GM18873 (cell line): ENCODE results near the gene CHD9.
A peak's percentile ranks its signal among the peaks of the same experiment; 100 is the strongest.

Source experiments
- ATAC-seq: cut with Tn5 transposase; IDR thresholded peaks from one replicate; pipeline ENCODE4 v1.9.1; 2021; ENCODE audit warnings: mild to moderate bottlenecking, moderate library complexity, moderate number of reproducible peaks; ENCODE audit not compliant: unreplicated experiment, low FRiP score

The CHD9 gene

GRCh38 chr16:53187775-53188174 lies 133.0 kb downstream of the CHD9 start:
- no peak for ATAC-seq

- ATAC-seq = no peak
Measured at GRCh38 chr16:53191413-53191812, 136.6 kb downstream of the CHD9 start.

- ATAC-seq = no peak
Measured at GRCh38 chr16:53198933-53199332, 144.1 kb downstream of the CHD9 start.

GRCh38 chr16:53201900-53202299 lies 147.1 kb downstream of the CHD9 start:
- no peak for ATAC-seq

GRCh38 chr16:53202398-53202797 lies 147.6 kb downstream of the CHD9 start:
- ATAC-seq = no peak

GRCh38 chr16:53207810-53208752 lies 153.3 kb downstream of the CHD9 start:
- ATAC-seq = peak; percentile 65

GRCh38 chr16:53209429-53209828 lies 154.6 kb downstream of the CHD9 start:
- no peak for ATAC-seq

- no peak for ATAC-seq
Measured at GRCh38 chr16:53209877-53210276, 155.1 kb downstream of the CHD9 start.

- ATAC-seq = no peak
Measured at GRCh38 chr16:53211253-53211652, 156.5 kb downstream of the CHD9 start.

- no peak for ATAC-seq
Measured at GRCh38 chr16:53212893-53213223, 158.1 kb downstream of the CHD9 start.

GRCh38 chr16:53213542-53213941 lies 158.8 kb downstream of the CHD9 start:
- ATAC-seq = no peak

- no peak for ATAC-seq
Measured at GRCh38 chr16:53216798-53217197, 162.0 kb downstream of the CHD9 start.

GRCh38 chr16:53219371-53219770 lies 164.6 kb downstream of the CHD9 start:
- ATAC-seq = no peak

GRCh38 chr16:53219795-53220454 lies 165.1 kb downstream of the CHD9 start:
- no peak for ATAC-seq

- no peak for ATAC-seq
Measured at GRCh38 chr16:53220585-53220984, 165.8 kb downstream of the CHD9 start.

- no peak for ATAC-seq
Measured at GRCh38 chr16:53224951-53225533, 170.3 kb downstream of the CHD9 start.

- no peak for ATAC-seq
Measured at GRCh38 chr16:53232826-53233529, 178.2 kb downstream of the CHD9 start.

GRCh38 chr16:53234836-53235235 lies 180.0 kb downstream of the CHD9 start:
- ATAC-seq = no peak

- ATAC-seq = no peak
Measured at GRCh38 chr16:53235851-53236250, 181.1 kb downstream of the CHD9 start.

GRCh38 chr16:53249331-53249730 lies 194.5 kb downstream of the CHD9 start:
- no peak for ATAC-seq

GRCh38 chr16:53257001-53257400 lies 202.2 kb downstream of the CHD9 start:
- no peak for ATAC-seq
